A172 (cell line): ENCODE measurements around the gene CATSPER3. TPM values are rescaled to one million over a fixed set of nuclear protein-coding genes. Genes with fewer than 3 reads are reported as not detected.

ENCODE experiments used
- DNase-seq: peaks from one replicate; pipeline ENCODE4 v3.0.0-alpha.2; 2015; ENCODE audit warnings: low spot score
- total RNA-seq: library from RNA; depleted of rRNA; stranded (reverse); fragments of >200 nt; shearing (Covaris generic); gene quantifications from 2 replicates; pipeline ENCODE4 v1.2.3, GENCODE V29; 2014

Gene CATSPER3
- total RNA-seq, 1 experiment from 2014 or later: not detected

DNA sequence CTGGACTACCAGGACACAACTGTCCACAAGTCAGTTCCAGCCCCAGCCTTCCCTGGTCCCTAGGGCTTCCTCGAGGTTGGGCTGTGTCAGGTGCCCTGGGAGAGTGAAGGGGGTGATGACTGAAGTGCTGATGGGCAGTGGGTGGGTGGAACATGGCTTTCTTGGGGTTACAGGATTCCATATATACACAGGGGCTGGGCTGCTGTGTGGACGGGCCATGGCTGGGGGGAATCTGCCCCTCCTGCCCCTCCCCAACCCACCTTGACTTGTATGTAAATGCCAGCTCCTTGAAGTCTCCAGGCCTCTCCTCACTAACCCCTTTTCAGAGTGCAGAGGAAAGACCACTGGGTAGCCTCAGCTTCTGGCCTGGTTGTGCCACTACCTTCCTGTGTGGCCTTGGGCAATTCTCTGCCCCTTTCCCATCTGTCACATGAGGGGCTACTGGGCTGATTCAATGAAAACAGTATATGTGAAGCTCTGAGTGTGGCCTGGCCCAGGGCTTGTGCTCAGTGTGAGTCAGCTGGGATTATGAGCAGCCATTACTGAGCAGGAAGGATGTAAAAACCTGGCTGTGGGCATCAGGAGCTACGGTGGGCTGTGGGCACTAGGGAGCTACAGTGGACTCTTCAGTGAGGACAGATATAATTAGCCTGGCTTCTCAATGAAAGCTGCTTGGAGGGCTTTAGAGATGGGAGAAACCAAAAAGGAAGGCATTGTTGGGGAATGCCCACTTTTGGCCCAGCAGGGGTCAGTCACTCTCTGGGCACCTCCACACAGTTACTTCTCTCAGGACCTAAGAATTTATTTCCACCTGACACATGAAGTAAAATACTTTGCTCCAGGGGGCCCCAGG, 43.0 kb downstream of the CATSPER3 start:
- no peak for DNase-seq

DNA sequence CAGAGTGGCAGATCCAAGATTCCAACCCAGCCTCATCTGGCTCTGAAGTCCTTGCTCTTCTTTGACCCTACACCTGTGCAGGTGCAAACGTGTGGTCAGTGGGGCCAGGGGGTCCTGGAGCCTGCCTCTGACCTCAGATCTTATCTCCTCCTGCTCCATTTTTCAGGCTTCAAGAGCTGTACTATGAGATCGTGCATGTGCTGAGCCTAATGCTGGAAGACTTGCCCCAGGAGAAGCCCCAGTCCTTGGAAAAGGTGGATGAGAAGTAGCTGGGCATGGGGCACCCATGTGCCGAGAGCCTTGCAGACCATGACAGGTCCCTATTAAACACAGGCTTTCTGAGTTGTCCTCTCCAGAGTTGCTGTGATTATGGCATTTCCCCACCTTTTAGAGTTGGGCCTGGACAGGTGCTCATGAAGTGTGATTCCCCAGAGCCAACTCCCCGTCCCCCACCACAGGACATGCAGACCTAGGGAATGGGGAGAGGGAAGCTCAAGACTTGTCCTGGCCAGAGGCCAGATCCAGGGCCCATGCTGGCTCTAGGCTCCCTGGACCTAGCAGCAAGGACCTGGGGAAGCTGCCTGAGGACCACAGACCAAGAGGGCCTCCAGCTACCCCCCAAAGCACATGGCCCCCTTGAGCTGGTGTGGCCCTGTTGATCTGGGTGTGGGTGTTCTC, 43.8 kb downstream of the CATSPER3 start:
- DNase-seq: no peak

DNA sequence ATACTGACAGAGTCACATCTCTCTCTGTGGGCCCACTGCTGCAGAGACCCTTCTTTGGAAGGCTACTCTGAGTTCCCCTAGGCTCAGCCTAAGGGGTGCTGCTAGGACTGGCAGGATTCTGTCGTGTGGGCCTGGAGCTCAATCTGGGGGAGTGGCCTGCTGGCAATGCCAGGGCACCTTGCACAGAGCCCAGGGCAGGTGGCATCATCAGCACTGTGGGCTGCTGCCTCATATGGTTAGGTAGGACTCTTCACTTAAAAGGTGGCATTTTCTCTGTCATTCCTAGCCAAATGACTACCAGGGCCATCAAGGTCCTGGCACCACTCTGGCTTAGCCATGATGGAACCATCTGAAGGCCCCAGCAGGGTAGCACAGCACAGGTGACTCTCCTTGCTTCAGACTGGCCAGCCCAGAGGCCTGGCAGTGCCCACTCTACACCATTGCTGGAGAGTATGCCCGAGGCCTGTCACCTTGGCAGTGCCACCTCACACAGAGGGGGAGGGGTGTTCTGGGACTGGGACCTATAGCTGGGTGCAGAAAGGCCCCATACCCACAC, 44.4 kb downstream of the CATSPER3 start:
- no peak for DNase-seq

DNA sequence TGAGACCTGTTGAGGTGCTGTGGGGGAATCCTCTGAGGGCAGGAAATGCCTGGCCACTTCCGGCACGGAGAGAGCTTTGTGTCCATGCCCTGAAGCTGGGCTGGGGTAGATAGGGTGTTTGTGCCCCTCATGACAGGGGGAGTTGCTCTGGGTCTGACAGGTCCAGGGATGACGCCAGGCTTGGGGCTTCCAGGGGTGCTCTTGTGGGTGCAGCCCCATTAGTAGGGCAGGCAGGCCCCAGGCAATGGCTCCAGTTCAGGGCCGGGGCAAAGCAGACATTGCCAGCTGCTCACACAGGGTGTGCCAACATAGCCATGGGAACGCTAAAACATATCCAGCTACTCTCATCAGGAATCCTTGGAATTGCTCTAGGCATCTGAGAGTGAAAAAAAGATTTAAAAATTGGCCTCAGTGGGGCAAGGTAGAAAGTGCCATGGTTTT, 45.3 kb downstream of the CATSPER3 start:
- no peak for DNase-seq

DNA sequence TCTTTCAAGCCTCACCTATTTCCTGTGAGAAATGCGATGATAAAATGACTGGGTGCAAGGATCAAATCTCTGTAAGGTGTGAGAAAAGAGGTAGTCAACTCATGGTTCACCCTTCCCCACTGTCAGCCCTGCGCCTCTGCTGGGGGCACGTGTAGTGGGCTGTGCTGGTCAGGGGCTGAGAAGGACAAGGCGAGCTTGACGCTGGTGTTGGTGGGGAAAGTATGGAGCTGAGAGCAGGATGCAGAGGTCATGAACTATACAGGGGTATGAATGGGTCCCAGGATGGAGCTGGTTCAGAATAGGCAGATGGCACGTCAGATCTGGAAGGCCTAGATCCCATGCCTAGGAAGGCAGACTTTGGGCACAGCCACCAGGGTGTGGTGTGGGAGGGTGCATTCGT, 45.7 kb downstream of the CATSPER3 start:
- no peak for DNase-seq

DNA sequence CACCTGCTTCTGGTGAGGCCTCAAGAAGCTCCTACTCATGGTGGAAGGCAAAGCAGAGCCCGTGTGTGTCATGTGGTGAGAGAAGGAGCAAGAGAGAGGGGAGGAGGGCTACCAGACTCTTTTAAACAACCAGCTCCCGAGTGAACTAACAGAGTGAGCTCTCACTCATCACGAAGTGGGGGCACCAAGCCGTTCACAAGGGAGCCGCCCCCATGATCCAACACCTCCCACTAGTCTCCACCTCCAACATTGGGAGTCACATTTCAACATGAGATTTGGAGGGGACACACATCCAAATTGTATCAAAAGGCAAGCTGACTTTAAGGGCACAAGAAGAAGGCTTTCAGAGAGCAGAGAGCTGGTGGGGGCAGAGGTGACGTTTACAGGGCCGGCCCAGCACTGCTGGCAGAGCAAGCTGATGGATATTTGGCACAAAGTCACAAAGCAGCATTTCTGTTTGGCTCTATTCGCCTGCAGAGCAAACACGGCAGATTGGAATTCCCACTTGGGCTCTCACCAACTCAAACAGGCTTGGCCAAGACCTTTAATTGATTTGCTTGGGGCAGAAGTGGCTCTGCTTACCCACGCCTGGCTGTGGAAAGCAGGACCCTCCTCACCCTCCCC, 46.4 kb downstream of the CATSPER3 start:
- no peak for DNase-seq

DNA sequence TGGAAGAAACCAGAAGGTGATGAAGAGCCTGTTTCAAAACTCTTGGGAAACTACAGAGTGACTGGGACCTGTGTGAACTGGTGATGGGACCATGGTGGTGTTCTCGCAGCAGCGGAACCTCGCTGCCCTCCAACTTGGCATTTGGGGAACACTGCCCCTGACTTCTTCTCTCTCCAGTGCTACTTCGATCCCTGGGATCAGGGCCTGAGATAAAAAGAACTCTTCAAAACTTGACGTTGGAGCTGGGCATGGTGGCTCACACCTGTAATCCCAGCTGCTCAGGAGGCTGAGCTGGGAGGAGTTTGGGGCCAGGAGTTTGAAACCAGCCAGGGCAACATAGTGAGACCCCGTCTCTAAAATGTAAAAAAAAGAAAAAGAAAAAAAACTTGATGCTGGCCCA, 48.2 kb downstream of the CATSPER3 start:
- DNase-seq: no peak

DNA sequence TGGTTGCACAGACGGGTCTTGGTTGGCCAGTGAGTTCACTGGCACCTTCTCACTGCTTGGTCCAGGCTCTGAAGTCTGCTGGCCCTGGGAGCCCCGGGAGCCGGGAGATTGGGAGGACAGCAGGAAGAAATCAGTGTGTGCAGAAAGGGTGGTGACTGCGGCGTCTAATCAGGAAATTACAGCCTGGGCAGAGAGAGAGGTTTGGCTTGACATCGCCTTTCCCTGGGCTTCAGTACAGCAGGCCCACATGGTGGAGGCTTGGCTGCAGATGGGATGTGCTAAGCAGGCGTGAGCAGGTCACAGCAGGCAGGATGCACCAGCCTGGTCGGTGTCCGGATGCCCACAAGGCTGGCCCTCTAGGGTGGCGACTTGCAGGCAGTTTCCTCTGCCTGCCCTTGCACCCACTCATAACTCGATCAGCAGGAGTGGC, 49.2 kb downstream of the CATSPER3 start:
- no peak for DNase-seq

DNA sequence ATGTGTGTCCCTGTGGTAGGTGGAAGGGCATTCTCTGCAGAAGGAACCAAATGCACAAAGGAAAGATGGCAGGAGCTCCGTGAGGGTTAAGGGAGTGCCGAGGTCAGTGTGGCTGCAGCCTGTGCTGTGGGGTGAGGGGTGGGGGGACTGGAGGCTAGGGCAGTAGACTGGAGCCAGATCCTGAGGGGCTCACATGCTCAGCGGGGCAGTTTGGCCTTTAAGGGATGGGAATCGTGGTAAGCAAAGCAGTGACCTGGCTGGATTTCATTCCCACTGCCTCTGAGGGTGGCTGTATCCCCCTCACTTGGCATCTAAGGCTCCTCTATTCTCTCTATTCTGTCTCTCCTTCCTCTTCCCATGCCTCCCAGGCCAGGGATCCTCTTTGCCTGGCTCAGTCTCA, 50.8 kb downstream of the CATSPER3 start:
- no peak for DNase-seq

DNA sequence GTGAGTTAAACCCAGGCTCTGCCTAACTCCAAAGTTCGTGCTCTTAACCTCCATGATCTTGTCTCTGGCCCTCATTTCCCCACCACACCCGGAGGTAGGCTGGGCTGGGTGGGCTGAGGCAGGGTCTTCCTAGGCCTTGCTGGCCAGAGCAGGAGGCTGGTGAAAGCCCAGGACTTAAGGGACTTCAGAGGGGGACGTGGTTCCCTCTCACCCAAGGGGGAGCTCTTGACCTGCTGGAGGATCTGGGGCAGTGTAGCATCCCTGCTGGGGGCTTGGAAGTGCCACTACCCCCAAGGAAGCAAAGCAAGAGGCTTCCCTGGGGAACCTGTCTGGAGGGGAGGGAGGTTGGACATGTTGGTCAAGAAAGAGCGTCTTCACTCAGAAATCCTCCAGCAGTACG, 51.6 kb downstream of the CATSPER3 start:
- no peak for DNase-seq

DNA sequence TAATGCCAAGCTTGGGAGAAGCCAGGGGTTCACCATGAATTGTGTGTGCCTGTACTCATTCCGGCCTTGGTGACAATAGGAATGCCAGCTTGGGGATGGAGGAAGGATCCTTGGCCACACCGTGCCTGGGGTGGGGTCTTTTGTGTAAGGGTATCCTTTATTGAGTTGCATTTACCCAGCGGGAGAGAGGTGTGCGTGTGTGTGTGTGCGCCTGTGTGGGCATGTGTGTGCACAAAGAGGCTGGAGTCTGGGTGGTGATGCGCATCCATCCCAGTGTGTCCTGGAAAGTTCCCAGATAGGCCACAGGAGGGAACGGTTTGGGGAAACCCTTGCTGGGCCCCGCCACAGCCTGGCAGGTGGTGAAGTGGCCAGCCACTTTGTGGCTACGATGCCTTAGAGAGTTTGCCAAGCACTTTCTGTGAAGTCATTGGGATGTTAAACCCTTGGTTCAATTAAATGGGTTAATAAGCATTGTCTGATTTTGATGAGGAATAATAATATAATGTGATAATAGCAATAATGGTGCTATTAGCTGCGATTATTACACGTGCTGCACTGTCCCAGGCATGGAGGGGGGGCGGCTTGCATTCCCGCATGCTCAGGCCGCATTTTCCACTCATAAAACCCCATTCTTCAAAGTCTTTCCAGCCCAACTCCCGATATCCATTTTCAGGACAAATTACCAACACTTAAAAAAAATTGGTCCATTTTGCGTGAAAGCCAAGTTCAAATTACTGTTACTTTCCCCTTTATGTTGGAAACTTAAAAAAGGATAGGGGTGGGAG, 52.6 kb downstream of the CATSPER3 start:
- no peak for DNase-seq

DNA sequence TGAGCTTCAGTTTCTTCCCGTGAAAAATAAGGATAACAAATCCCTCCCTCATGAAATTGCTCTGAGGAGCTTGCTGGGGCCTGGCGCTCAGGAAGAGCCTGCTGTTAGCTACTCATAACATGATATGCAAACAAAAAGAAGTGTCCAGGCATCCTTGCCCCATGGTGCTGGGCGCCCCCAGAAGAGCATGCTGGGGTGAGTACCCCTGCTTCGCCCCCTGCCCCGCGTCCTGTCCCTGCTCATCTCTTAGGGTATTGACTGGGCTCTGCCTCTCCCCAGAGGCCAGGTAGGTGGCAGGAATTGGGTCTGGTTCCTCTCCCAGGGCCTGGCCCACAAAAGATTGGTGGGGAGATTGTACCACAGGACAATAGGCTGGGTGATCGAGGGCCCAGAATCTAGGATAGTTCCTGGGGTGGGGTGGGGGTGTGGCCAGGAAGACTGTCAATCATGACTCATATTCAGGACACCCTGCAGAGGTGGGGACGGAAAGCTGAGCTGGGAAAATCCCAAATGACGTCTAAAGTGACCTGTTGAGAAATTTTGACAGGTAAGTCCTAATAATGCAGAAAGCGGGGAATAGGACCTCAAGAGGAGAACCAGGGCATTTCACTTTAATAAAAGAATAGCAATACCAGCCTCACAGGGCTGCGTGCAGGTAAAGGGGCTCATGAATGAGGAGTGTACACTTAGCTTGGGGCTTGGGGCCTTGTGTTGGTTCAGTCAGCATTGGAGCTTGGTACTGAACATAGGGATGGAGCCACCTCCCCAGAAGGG, 57.4 kb downstream of the CATSPER3 start:
- peak; percentile 73 for DNase-seq

DNA sequence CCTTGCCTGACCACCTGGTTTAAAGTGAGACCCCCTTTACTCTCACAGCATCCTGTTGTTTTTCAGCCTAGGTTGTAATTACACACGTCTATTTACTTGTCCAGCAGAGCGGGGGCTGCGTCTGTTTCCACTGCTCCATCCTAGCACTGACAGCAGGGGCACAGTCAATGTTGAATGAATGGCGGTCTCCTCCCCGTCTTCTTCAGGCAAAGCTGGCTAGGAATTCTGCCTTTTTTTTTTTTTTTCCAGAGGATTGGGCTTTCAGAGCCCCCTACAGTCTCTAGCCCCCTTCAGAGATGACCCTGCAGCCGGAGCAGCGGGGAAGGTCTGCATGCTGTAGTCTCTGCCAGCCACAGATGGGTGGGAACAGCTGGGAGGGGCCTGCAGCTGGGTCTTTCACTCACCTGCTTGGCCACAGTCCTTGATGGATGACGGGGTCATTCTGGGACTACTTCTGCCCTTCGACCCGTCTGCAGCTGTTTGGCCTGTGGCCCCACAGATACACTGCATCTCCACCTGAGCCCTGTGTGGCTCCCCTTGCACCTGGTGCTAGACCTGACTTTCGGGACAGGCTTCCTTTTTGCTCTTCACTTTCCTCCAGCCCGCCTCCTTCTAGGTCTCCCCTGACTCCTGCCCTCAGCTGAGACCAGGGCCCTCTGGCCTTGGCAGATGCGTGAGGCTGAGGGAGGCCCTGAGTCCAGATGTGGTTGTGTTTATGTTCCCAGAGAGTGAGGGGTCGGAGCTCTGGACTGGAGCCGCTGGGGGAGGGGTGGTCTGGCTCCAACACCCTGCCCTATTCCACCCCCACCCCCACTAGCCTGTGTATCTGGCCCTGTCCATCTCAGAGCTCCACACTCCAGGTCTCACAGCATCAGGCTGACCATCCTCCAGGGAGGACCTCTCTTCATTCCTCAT, 58.3 kb downstream of the CATSPER3 start:
- no peak for DNase-seq

DNA sequence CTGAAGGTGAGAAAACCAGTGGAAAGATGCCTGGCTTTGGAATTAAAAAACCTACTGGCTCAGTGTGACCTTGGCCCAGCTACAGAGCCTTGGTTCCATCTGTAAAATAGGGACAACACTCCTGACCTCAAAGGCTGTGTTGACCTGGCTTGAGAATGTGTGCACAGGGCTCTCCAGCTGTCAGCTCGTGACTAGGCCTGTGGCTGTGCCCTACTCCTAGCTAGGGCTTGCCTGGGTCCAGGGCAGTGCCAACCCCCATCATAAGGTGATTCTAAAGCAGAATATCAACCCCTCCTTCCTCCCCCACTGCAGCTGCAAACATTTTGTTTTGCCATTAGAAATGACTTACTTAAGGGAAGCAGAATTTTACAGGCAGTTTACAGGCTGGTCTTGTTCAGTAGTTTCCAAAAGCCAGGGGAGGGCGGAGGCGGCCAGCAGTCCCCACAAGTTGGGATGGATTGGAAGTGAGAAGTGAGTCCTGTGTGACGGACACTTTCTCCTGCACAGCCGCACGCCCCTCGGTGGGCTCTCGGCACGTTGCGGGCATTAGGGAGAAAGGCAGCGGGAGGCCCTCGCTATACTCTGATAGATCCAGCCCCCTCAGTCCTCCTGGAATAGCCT, 59.0 kb downstream of the CATSPER3 start:
- DNase-seq: no peak

DNA sequence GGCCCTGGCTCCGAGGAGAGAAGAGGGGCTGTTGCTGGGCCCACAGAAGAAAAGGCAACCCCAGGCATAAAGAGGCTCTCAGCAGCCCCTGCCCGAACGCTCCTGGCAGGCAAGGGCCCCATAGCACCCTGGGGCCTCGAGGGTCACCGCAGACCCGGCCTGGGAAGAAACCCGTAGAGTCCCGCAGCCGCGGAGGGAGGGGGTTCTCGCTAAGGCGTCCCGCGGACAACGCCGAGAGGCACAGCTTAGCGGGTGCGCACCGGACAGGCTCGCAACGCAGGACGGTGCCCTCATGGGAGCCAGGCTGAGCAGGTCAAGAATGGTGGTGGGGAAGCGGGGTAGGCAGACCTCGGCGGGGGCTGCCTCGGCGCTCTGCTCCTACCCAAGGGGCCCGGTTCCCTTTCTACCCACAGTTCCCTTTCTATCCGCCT, 59.6 kb downstream of the CATSPER3 start:
- DNase-seq: no peak

DNA sequence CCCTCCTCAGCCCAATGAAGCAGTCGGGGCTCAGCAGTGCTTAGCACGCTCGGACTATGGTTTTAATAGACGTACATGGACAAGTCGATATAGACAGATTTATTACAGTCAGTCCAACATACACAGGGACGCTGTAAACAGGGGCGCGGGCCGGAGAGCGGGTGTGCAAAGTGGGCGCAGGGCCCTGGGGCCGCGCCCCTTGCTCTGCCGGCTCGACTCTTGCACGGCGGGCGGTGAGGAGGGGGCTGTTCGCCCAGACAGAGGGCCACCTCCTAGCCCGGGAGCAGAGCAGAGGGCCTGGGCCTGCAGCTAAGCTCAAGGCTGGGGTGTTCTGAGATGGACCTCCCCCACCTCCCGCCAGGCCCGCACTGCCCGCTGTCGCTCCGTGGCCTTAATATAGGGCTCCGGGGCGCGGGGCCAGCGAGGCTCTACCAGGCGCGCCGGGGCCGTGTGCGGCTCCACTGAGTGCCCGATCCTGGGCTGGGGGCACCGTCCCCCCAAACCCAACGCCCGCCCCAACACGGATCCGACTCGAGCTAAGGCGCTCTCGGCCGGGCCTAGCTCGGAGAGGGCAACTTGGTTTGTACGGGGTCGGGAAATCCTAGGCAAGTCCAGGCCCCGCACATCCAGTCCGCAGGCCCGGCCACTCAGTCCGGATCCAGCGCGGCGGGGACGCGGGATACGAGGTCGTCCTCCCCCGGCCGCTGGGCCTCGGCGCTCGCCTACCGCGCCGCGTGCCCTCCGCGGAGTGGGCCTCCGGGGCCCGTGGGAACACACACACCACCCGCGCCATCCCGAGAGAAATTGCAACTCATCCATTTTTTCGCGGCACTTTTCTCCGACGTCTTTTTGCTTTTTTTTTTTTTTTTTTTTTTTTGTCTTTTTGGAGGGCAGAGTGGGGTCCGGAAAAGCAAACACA, 60.2 kb downstream of the CATSPER3 start:
- no peak for DNase-seq

DNA sequence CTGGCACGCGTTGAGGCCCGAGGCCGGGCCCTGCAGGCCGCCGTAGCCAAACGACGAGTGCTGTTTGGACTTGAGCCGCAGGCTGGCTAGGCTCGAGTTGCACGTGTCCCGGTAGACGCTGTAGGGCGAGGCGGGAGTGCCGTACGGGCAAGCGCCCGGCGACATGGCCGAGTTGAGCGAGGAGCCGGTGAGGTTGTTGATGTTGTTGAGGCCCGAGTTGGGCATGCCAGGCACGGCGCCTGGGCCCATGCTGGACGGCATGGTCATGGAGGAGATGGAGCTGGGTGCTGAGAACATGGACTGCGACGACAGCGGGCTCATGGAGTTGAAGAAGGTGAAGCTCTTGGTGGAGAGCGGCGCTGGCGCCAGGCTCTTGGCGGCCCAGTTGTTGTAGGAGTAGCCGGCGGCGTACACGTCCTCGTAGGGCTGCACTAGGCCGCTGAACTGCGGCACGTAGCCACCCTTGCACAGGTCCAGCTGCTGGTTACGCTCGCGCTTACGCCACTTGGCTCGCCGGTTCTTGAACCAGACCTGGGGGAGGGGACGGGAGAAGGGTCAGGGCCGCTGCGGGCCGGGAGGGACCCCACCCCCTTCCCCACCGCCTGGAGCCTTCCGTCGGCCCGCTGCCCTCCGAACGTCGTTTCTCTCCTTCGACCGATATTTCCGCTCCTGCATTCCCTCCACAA, 61.2 kb downstream of the CATSPER3 start:
- no peak for DNase-seq
